Type B pancreatic cell (in vitro differentiated cells): ENCODE results near the gene PRR5. TPM values are rescaled to one million over a fixed set of nuclear protein-coding genes. Genes with fewer than 3 reads are reported as not detected.
A peak's percentile ranks its signal among the peaks of the same experiment; 100 is the strongest.

Experiments
- DNase-seq: peaks from one replicate; pipeline ENCODE4 v3.0.0; 2021; ENCODE audit warnings: mixed read lengths; ENCODE audit not compliant: unreplicated experiment; ENCODE audit errors: extremely low spot score
- H3K27ac Mint-ChIP-seq: 2 replicates; pipeline ENCODE4 v1.8.0; 2021; ENCODE audit warnings: mild to moderate bottlenecking, mixed read lengths
- H3K27me3 Mint-ChIP-seq: 2 replicates; pipeline ENCODE4 v1.8.0; 2021; ENCODE audit warnings: mixed read lengths
- H3K36me3 Mint-ChIP-seq: 2 replicates; pipeline ENCODE4 v1.8.0; 2021; ENCODE audit warnings: mixed read lengths
- H3K4me1 Mint-ChIP-seq: one replicate; pipeline ENCODE4 v1.8.0; 2021; ENCODE audit warnings: mixed read lengths; ENCODE audit not compliant: unreplicated experiment
- H3K4me3 Mint-ChIP-seq: 2 replicates; pipeline ENCODE4 v1.8.0; 2021; ENCODE audit warnings: mild to moderate bottlenecking, mixed read lengths
- H3K9me3 Mint-ChIP-seq: 2 replicates; pipeline ENCODE4 v1.8.0; 2021; ENCODE audit warnings: mixed read lengths
- CTCF ChIP-seq: fragments of 200-600 bp; sonication (generic); conservative IDR thresholded peaks from 2 replicates; pipeline ENCODE4 v1.5.0; 2021; ENCODE audit warnings: antibody characterized with exemption, mild to moderate bottlenecking
- total RNA-seq: library from RNA; stranded (reverse); gene quantifications from 2 replicates; pipeline ENCODE4 v1.2.1, GENCODE V29; 2021; ENCODE audit warnings: low replicate concordance

PRR5 gene
- total RNA-seq, 1 donor from 2014 or later = 21.2 TPM

DNA sequence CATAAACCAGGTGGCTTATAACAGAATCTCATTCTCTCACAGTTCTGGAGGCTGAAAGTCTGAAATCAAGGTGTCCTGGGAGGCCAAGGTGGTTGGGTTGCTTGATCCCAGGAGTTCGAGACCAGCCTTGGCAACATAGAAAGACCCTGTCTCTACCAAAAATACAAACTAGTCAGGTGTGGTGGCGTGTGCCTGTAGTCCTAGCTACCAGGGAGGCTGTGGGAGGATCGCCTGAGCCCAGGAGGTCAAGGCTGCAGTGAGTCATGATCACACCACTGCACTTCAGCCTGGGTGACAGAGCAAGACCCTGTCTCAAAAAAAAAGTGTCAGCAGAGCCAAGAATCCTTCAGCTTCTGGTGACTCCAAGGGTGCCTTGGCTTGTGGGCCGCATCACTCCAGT, 8.9 kb upstream of the PRR5 start:
- no peak for DNase-seq
- no peak overlapping the region for H3K4me3 Mint-ChIP-seq
- no peak overlapping the region for H3K27ac Mint-ChIP-seq
- H3K27me3 Mint-ChIP-seq = no peaks in the 10 kb centered on the region
- H3K9me3 Mint-ChIP-seq = no peaks in the 10 kb centered on the region
- no peaks in the 10 kb centered on the region for H3K36me3 Mint-ChIP-seq
- peaks cover 3% of the 10 kb centered on the region for H3K4me1 Mint-ChIP-seq
- TF ChIP-seq CTCF = no peak

DNA sequence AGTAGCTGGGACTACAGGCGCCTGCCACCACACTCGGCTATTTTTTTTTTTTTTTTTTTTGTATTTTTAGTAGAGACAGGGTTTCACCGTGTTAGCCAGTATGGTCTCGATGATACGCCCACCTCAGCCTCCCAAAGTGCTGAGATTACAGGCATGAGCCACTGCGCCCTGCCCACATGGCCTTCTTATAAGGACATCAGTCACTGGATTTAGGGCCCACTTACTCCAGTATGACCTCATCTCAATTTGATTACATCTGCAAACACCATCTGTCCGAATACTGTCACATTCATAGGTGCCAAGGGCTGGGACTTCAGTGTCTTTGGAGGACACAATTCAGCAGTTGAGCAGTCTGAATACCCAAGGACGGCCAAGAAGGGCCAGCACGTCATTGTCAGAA, 8.2 kb upstream of the PRR5 start:
- H3K4me1 Mint-ChIP-seq = peaks cover 2% of the 10 kb centered on the region
- no peak for TF ChIP-seq CTCF
- H3K27me3 Mint-ChIP-seq = no peaks in the 10 kb centered on the region
- H3K4me3 Mint-ChIP-seq = no peak overlapping the region
- H3K36me3 Mint-ChIP-seq = no peaks in the 10 kb centered on the region
- no peaks in the 10 kb centered on the region for H3K9me3 Mint-ChIP-seq
- DNase-seq = no peak
- no peak overlapping the region for H3K27ac Mint-ChIP-seq

GRCh38 chr22:44697423-44698141, 4.4 kb upstream of the PRR5 start:
- Mint-ChIP-seq H3K4me1 (peaks cover 13% of the 10 kb centered on the region), H3K27ac (no peak overlapping the region), H3K36me3 (no peaks in the 10 kb centered on the region), H3K4me3 (peak overlapping the region; percentile 45), H3K27me3 (no peaks in the 10 kb centered on the region), H3K9me3 (no peaks in the 10 kb centered on the region)
- peak; percentile 97 for TF ChIP-seq CTCF
- peak; percentile 88 for DNase-seq

- H3K4me1 Mint-ChIP-seq = peaks cover 13% of the 10 kb centered on the region
- peak overlapping the region; percentile 77 for H3K27ac Mint-ChIP-seq
- TF ChIP-seq CTCF = no peak
- peak overlapping the region; percentile 64 for H3K4me3 Mint-ChIP-seq
- peaks cover 7% of the 10 kb centered on the region for H3K27me3 Mint-ChIP-seq
- H3K9me3 Mint-ChIP-seq = no peaks in the 10 kb centered on the region
- no peak for DNase-seq
- H3K36me3 Mint-ChIP-seq = no peaks in the 10 kb centered on the region
Measured at GRCh38 chr22:44698531-44699421, 3.2 kb upstream of the PRR5 start.

GRCh38 chr22:44700456-44700855, 1.5 kb upstream of the PRR5 start:
- H3K4me1 Mint-ChIP-seq = peaks cover 13% of the 10 kb centered on the region

More at GRCh38 chr22:44700456-44700855, 1.5 kb upstream of the PRR5 start:
- Mint-ChIP-seq H3K9me3 (no peaks in the 10 kb centered on the region), H3K27ac (no peak overlapping the region), H3K36me3 (no peaks in the 10 kb centered on the region), H3K27me3 (peaks cover 7% of the 10 kb centered on the region), H3K4me3 (no peak overlapping the region)
- DNase-seq = no peak
- TF ChIP-seq CTCF = no peak
